Measurements from ENCODE around the gene TMEM26.
"Not testable (repeated sequence)": the region's sequence is repeated elsewhere in the genome, so short reads cannot be mapped to it uniquely, and the experiment has no call there.

The TMEM26 gene

DNA sequence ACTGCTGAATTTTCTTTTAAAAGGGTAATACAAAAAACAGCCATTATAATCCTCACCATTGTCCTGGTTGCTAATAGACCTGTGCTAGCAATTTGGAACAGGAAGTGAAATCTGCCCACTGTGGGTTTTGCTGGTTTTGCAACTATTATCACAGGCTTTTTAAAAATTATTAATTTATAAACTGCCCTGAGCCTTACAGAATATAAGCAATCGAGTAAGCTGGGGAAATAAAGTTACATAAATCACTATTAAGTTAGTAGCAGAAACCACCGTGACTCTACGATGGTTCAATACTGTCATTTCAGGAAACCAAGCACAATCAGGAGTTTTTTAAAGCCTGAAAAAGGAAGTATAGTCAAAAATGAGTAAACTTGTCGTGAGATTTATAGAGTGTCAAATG is 62.3 kb downstream of the TMEM26 start:
- no peak overlapping the region for H3K4me3 ChIP-seq (ENCODE audit: low read length)
- TF ChIP-seq, protein P1, sequence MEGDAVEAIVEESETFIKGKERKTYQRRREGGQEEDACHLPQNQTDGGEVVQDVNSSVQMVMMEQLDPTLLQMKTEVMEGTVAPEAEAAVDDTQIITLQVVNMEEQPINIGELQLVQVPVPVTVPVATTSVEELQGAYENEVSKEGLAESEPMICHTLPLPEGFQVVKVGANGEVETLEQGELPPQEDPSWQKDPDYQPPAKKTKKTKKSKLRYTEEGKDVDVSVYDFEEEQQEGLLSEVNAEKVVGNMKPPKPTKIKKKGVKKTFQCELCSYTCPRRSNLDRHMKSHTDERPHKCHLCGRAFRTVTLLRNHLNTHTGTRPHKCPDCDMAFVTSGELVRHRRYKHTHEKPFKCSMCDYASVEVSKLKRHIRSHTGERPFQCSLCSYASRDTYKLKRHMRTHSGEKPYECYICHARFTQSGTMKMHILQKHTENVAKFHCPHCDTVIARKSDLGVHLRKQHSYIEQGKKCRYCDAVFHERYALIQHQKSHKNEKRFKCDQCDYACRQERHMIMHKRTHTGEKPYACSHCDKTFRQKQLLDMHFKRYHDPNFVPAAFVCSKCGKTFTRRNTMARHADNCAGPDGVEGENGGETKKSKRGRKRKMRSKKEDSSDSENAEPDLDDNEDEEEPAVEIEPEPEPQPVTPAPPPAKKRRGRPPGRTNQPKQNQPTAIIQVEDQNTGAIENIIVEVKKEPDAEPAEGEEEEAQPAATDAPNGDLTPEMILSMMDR (conservative IDR thresholded peaks at IDR 0.05; ENCODE audit: low read length): no peak
- no peak for DNase-seq (ENCODE audit: low read depth)

DNA sequence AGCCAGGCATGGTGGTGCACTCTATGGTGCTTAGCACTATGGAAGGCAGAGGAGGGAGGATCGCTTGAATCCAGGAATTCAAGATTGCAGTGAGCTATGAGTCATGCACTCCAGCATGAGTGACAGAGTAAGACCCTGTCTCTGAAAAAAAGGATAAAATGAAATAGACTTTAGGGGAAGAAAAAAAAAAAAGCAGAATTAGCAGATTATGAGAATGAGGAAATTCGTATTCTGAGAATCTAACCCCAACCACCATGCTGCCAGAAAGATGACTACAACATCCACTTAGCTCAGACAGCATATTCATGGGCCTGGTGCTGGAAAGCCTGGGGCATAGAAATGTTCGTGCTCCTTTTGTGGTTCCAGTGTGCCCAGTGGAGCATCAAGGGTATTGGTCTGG is 63.3 kb downstream of the TMEM26 start:
- TF ChIP-seq, protein P1 (conservative IDR thresholded peaks at IDR 0.05; ENCODE audit: low read length): no peak
- H3K4me3 ChIP-seq (ENCODE audit: low read length): no peak overlapping the region
- DNase-seq (ENCODE audit: low read depth): no peak

DNA sequence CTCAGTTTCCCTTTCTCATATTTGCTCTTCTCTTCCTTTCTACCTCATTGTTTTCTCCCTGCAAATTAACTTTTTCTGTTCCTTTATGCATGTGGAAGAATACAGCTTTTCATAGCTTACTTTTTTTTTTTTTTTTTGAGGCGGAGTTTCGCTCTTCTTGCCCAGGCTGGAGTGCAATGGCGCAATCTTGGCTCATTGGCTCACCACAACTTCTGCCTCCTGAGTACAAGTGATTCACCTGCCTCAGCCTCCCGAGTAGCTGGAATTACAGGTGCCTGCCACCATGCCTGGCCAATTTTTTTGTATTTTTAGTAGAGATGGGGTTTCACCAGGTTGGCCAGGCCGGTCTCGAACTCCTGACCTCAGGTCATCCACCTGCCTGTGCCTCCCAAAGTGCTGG is 64.2 kb downstream of the TMEM26 start:
- DNase-seq (ENCODE audit: low read depth): not testable (repeated sequence)

DNA sequence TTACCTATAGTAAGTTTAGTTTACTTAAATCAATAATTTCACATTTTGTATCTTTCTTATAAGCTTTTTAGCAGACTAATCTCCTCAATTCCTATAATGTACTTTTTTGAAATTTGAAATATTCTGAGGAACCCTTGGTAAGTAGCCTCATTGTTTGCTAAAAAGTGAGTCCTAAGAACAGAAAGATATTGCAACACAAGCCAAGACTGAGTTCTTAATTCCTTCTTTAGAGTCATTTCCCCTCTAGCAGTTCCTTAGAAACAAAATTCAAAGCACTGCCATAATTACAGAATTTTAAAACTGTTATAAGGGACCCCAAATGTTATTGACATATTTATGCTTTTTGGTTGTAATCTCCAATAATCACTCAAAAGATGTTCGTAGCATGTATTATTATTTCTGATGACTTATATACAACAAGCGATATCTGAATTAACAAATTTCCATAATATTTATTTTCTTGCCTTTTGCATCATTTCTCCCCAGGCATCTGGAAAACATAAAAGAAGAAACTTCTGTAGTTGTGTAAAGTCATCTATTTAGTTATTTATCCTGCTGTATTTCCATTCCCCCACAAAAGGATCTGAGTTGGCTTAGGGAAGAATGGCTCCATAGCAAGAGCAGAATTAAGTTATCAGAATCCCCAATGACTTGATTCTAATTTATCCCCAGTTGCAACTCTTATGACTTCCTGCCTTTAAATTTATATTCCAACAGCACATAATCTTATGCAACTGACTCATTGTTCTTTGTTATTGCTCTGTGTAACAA is 67.8 kb downstream of the TMEM26 start:
- no peak for DNase-seq (ENCODE audit: low read depth)

More for the DNA sequence above, 64.2 kb downstream of the TMEM26 start:
- H3K4me3 ChIP-seq (ENCODE audit: low read length): not testable (repeated sequence)

DNA sequence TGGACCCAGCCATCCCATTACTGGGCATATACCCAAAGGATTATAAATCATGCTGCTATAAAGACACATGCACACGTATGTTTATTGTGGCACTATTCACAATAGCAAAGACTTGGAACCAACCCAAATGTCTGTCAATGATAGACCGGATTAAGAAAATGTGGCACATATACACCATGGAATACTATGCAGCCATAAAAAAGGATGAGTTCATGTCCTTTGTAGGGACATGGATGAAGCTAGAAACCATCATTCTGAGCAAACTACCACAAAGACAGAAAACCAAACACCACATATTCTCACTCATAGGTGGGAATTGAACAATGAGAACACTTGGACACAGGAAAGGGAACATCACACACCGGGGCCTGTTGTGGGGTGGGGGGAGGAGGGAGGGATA is 72.0 kb downstream of the TMEM26 start:
- H3K4me3 ChIP-seq (ENCODE audit: low read length); DNase-seq (ENCODE audit: low read depth): not testable (repeated sequence)

More for the DNA sequence above, 67.8 kb downstream of the TMEM26 start:
- TF ChIP-seq, protein P1 (conservative IDR thresholded peaks at IDR 0.05; ENCODE audit: low read length): no peak
- no peak overlapping the region for H3K4me3 ChIP-seq (ENCODE audit: low read length)

DNA sequence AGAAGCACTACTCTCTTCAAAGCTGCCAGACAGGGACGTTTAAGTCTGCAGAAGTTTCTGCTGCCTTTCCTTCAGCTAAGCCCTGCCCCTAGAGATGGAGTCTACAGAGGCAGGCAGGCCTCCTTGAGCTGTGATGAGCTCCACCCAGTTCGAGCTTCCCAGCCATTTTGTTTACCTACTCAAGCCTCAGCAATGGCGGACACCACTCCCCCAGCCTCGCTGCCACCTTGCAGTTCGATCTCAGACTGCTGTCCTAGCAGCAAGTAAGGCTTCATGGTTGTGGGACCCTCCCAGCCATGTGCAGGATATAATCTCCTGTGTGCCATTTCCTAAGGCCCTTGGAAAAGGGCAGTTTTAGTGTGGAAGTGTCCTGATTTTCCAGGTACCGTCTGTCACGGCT is 74.3 kb downstream of the TMEM26 start:
- DNase-seq (ENCODE audit: low read depth): no peak
- no peak overlapping the region for H3K4me3 ChIP-seq (ENCODE audit: low read length)
- TF ChIP-seq, protein P1 (conservative IDR thresholded peaks at IDR 0.05; ENCODE audit: low read length): no peak

DNA sequence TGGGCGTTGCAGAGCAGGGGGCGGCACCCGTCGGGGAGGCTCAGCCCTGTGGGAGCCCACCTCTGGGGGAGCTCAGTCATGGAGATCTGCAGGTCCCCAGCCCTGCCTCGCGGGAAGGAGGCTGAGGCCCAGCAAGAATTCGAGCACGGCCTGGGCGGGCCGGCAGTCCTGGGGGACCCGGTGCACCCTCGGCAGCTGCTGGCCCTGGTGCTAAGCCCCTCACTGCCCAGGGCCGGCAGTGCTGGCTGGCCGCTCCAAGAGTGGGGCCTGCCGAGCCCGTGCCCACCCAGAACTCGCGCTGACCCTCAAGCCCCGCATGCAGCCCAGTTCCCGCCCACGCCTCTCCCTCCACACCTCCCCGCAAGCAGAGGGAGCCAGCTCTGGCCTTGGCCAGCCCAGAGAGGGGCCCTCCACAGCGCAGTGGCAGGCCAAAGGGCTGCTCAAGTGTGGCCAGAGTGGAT is 76.2 kb downstream of the TMEM26 start:
- no peak overlapping the region for H3K4me3 ChIP-seq (ENCODE audit: low read length)
- TF ChIP-seq, protein P1 (conservative IDR thresholded peaks at IDR 0.05; ENCODE audit: low read length): no peak
- no peak for DNase-seq (ENCODE audit: low read depth)

DNA sequence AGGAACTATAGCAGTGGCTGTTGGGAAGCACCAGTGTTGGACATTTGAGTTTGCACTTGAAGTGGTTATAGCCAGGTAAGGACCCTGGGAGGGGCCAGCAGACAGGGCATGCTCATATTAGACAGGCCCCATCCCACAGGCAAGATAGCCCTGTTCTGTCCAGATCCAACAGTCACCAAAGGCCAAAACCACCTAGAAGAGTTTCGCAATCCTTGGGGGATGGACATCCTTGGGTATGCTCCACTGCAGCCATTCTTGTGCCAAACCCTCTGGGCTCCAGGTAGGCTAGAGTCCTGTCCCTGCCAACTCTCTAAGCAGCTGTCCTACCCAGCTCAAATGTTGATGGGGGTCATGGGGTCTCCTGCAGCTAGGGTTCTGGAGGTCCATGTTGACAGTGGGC is 76.8 kb downstream of the TMEM26 start:
- DNase-seq (ENCODE audit: low read depth): no peak
- TF ChIP-seq, protein P1 (conservative IDR thresholded peaks at IDR 0.05; ENCODE audit: low read length): no peak
- H3K4me3 ChIP-seq (ENCODE audit: low read length): no peak overlapping the region

All from AG10803 (cell line).